T-helper 22 cell (primary cell): Measurements from ENCODE around the gene HUS1.
"Not testable (repeated sequence)": the region's sequence is repeated elsewhere in the genome, so short reads cannot be mapped to it uniquely, and the experiment has no call there.

ENCODE experiments used
- DNase-seq: peaks from one replicate; pipeline ENCODE4 v3.0.0-alpha.2; 2020; ENCODE audit warnings: low read depth

HUS1 gene

GRCh38 chr7:47944536-47945260, 34.7 kb downstream of the HUS1 start:
- DNase-seq, result no peak

GRCh38 chr7:47943676-47944474, 35.5 kb downstream of the HUS1 start:
- no peak for DNase-seq

- not testable (repeated sequence) for DNase-seq
Measured at GRCh38 chr7:47942651-47943050, 36.8 kb downstream of the HUS1 start.

GRCh38 chr7:47942132-47942531, 37.3 kb downstream of the HUS1 start:
- no peak for DNase-seq

- no peak for DNase-seq
Measured at GRCh38 chr7:47941136-47941844, 38.1 kb downstream of the HUS1 start.

- DNase-seq, result no peak
Measured at GRCh38 chr7:47940088-47941013, 39.1 kb downstream of the HUS1 start.

GRCh38 chr7:47939425-47940036, 39.9 kb downstream of the HUS1 start:
- no peak for DNase-seq

GRCh38 chr7:47938574-47939165, 40.7 kb downstream of the HUS1 start:
- DNase-seq, result no peak

- DNase-seq, result no peak
Measured at GRCh38 chr7:47937711-47938573, 41.5 kb downstream of the HUS1 start.

- DNase-seq, result no peak
Measured at GRCh38 chr7:47937065-47937687, 42.2 kb downstream of the HUS1 start.

GRCh38 chr7:47936323-47936722, 43.1 kb downstream of the HUS1 start:
- DNase-seq, result no peak

- DNase-seq, result no peak
Measured at GRCh38 chr7:47935336-47935735, 44.1 kb downstream of the HUS1 start.

GRCh38 chr7:47934831-47935230, 44.6 kb downstream of the HUS1 start:
- no peak for DNase-seq

GRCh38 chr7:47933215-47933614, 46.2 kb downstream of the HUS1 start:
- DNase-seq, result no peak

GRCh38 chr7:47932466-47933037, 46.9 kb downstream of the HUS1 start:
- DNase-seq, result no peak

- DNase-seq, result no peak
Measured at GRCh38 chr7:47932016-47932415, 47.4 kb downstream of the HUS1 start.

- DNase-seq, result no peak
Measured at GRCh38 chr7:47931005-47932004, 48.1 kb downstream of the HUS1 start.

- DNase-seq, result no peak
Measured at GRCh38 chr7:47924266-47924665, 55.1 kb downstream of the HUS1 start.
